HFFc6 (cell line): Measurements from ENCODE around the gene ADGRB2. TPM values are rescaled to one million over a fixed set of nuclear protein-coding genes. Genes with fewer than 3 reads are reported as not detected.
A peak's percentile ranks its signal among the peaks of the same experiment; 100 is the strongest.

ENCODE experiments used
- DNase-seq: peaks from one replicate; pipeline ENCODE4 v3.0.0-alpha.2; 2018
- H3K27ac Mint-ChIP-seq: 2 replicates; pipeline ENCODE4 v1.8.0; 2020; ENCODE audit warnings: mild to moderate bottlenecking, mixed read lengths
- H3K27me3 Mint-ChIP-seq: 2 replicates; pipeline ENCODE4 v1.8.0; 2021; ENCODE audit warnings: mild to moderate bottlenecking, moderate library complexity, mixed read lengths; ENCODE audit not compliant: insufficient read depth
- H3K36me3 Mint-ChIP-seq: 2 replicates; pipeline ENCODE4 v1.8.0; 2021; ENCODE audit warnings: low read depth, mixed read lengths
- H3K4me1 Mint-ChIP-seq: 2 replicates; pipeline ENCODE4 v1.8.0; 2020; ENCODE audit warnings: low read depth, mixed read lengths
- H3K4me3 Mint-ChIP-seq: 2 replicates; pipeline ENCODE4 v1.8.0; 2020; ENCODE audit warnings: mild to moderate bottlenecking, moderate library complexity, mixed read lengths
- H3K9me3 Mint-ChIP-seq: 2 replicates; pipeline ENCODE4 v1.8.0; 2020; ENCODE audit warnings: mild to moderate bottlenecking, mixed read lengths
- CTCF ChIP-seq: fragments of 200-600 bp; sonication (generic); IDR thresholded peaks from 2 replicates; pipeline ENCODE4 v1.5.0; 2021; ENCODE audit warnings: antibody characterized with exemption, mild to moderate bottlenecking
- total RNA-seq, 6 experiments: library from RNA; stranded (reverse); fragmentation: NEBNext Ultra II Directional; extraction: Animal tissue kit (Norgen Biotek cat#: 25700); gene quantifications; 2 replicates in 1 of 6; 3 replicates in 5 of 6; pipeline ENCODE4 v1.2.3, GENCODE V29; 2021

ADGRB2 gene
- total RNA-seq, 6 experiments from 2014 or later = 4.9 to 8.8 (median 6.4) TPM

GRCh38 chr1:31779687-31780086 is 15.5 kb upstream of the ADGRB2 start:
- no peak for DNase-seq
- TF ChIP-seq CTCF = no peak
- H3K4me3 Mint-ChIP-seq = no peak overlapping the region
- H3K27ac Mint-ChIP-seq = no peak overlapping the region
- H3K4me1 Mint-ChIP-seq = no peaks in the 10 kb centered on the region
- no peaks in the 10 kb centered on the region for H3K36me3 Mint-ChIP-seq
- H3K9me3 Mint-ChIP-seq = no peaks in the 10 kb centered on the region
- H3K27me3 Mint-ChIP-seq = peaks cover 9% of the 10 kb centered on the region

GRCh38 chr1:31778763-31779488 is 14.8 kb upstream of the ADGRB2 start:
- DNase-seq = no peak
- H3K27ac Mint-ChIP-seq = no peak overlapping the region
- H3K36me3 Mint-ChIP-seq = no peaks in the 10 kb centered on the region
- peaks cover 17% of the 10 kb centered on the region for H3K27me3 Mint-ChIP-seq
- no peaks in the 10 kb centered on the region for H3K9me3 Mint-ChIP-seq
- no peaks in the 10 kb centered on the region for H3K4me1 Mint-ChIP-seq
- H3K4me3 Mint-ChIP-seq = no peak overlapping the region
- peak; percentile 27 for TF ChIP-seq CTCF

- peaks cover 9% of the 10 kb centered on the region for H3K4me1 Mint-ChIP-seq
- H3K4me3 Mint-ChIP-seq = no peak overlapping the region
- H3K27me3 Mint-ChIP-seq = peaks cover 33% of the 10 kb centered on the region
- no peaks in the 10 kb centered on the region for H3K36me3 Mint-ChIP-seq
- DNase-seq = no peak
- TF ChIP-seq CTCF = no peak
- H3K27ac Mint-ChIP-seq = no peak overlapping the region
- H3K9me3 Mint-ChIP-seq = no peaks in the 10 kb centered on the region
Measured at GRCh38 chr1:31776516-31776915, 12.4 kb upstream of the ADGRB2 start.

- Mint-ChIP-seq H3K27me3 (peaks cover 38% of the 10 kb centered on the region), H3K9me3 (no peaks in the 10 kb centered on the region), H3K4me3 (no peak overlapping the region), H3K4me1 (peaks cover 9% of the 10 kb centered on the region), H3K27ac (no peak overlapping the region), H3K36me3 (no peaks in the 10 kb centered on the region)
- no peak for DNase-seq
- TF ChIP-seq CTCF = no peak
Measured at GRCh38 chr1:31776032-31776431, 11.9 kb upstream of the ADGRB2 start.

- no peak overlapping the region for H3K4me3 Mint-ChIP-seq
- H3K36me3 Mint-ChIP-seq = no peaks in the 10 kb centered on the region
- no peaks in the 10 kb centered on the region for H3K9me3 Mint-ChIP-seq
- DNase-seq = no peak
- peaks cover 9% of the 10 kb centered on the region for H3K4me1 Mint-ChIP-seq
- H3K27ac Mint-ChIP-seq = no peak overlapping the region
- peaks cover 42% of the 10 kb centered on the region for H3K27me3 Mint-ChIP-seq
- TF ChIP-seq CTCF = no peak
Measured at GRCh38 chr1:31775210-31775999, 11.3 kb upstream of the ADGRB2 start.
